ENCODE results near the gene LPGAT1.

Gene LPGAT1

DNA sequence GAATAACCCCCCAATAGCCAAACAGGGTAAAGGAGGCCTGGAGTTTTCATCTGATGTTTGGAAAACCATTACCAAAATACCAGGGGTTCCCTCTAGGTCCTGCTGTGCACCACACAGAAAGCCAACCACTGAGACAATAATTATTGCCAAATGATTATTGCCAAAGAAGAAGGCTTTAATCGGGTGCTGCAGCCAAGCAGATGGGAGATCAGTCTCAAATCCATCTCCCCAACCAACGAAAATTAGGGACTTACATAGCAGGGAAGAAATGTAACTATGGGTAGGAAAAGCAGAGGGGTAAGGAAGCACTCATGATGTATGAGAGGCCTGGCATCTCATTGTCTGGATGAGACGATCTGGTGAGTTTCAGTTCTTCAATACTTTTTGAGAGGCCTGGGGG, 28.8 kb upstream of the LPGAT1 start:
- H3K4me3 ChIP-seq = no peak overlapping the region
- no peaks in the 10 kb centered on the region for H3K36me3 ChIP-seq (ENCODE audit: insufficient read depth, low read length)
- TF ChIP-seq FOXP2 (optimal IDR thresholded peaks at IDR 0.05; ENCODE audit: control extremely low read depth, extremely low read length, insufficient read depth) (no peak), POLR2AphosphoS5 (IDR thresholded peaks at IDR 0.05; ENCODE audit: borderline replicate concordance, low read depth, low read length) (no peak), EZH2 (IDR thresholded peaks at IDR 0.05) (no peak)
- H3K27ac ChIP-seq = no peak overlapping the region
- H3K9ac ChIP-seq (ENCODE audit: insufficient read length) = no peak overlapping the region
- H3K9me3 ChIP-seq (ENCODE audit: low read depth, low read length) = peaks cover 3% of the 10 kb centered on the region; the same call in 1 of the 2 replicates
- no peak for DNase-seq (ENCODE audit: low read depth, low spot score)

DNA sequence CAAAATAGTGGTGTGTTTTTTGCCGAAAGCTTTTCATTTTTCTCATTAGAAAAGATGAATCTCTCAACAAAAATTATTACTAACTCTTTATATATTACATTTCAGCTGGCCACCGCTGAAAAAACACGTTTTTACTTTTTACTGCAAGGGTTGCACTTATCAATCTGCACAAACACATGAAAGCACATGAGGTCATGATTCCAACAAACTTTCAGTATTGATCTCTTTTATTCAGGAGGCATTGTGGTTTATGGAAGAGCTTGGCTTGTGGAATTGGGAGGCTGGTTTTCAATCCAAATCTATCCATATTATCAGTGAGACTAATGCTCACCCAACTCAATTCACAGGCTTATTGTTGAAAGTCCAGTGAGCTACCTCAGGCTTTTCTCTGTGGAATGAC, 20.6 kb upstream of the LPGAT1 start:
- H3K9me3 ChIP-seq (ENCODE audit: low read depth, low read length) = no peaks in the 10 kb centered on the region
- no peaks in the 10 kb centered on the region for H3K36me3 ChIP-seq (ENCODE audit: insufficient read depth, low read length)
- no peak overlapping the region for H3K27ac ChIP-seq
- no peak overlapping the region for H3K4me3 ChIP-seq
- H3K9ac ChIP-seq (ENCODE audit: insufficient read length) = no peak overlapping the region
- no peak for DNase-seq (ENCODE audit: low read depth, low spot score)
- TF ChIP-seq EZH2 (IDR thresholded peaks at IDR 0.05) (no peak), POLR2AphosphoS5 (IDR thresholded peaks at IDR 0.05; ENCODE audit: borderline replicate concordance, low read depth, low read length) (no peak), FOXP2 (optimal IDR thresholded peaks at IDR 0.05; ENCODE audit: control extremely low read depth, extremely low read length, insufficient read depth) (no peak)

GRCh38 chr1:211843507-211844298, 13.1 kb upstream of the LPGAT1 start:
- TF ChIP-seq POLR2AphosphoS5 (IDR thresholded peaks at IDR 0.05; ENCODE audit: borderline replicate concordance, low read depth, low read length) = no peak
- TF ChIP-seq EZH2 (IDR thresholded peaks at IDR 0.05) = no peak
- TF ChIP-seq FOXP2 (optimal IDR thresholded peaks at IDR 0.05; ENCODE audit: control extremely low read depth, extremely low read length, insufficient read depth) = no peak
- no peak overlapping the region for H3K9ac ChIP-seq (ENCODE audit: insufficient read length)

DNA sequence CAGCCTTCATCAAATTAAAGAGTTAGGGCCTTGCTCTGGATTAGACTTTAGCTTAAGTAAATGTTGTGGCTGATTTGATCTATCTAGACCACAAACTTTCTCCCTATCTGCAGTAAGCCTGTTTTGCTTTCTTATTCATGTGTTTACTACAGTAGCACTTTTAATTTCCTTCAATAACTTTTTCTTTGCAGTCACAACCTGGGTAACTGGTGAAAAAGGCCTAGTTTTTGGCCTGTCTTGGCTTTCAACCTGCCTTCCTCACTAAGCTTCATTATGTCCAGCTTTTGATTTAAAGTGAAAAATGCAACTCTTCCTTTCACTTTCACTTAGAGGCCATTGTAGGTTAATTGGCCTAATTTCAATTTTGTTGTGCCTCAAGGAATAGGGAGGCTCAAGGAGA, 12.5 kb upstream of the LPGAT1 start:
- Histone ChIP-seq H3K9ac (ENCODE audit: insufficient read length) (no peak overlapping the region), H3K27ac (no peak overlapping the region), H3K9me3 (ENCODE audit: low read depth, low read length) (no peaks in the 10 kb centered on the region), H3K36me3 (ENCODE audit: insufficient read depth, low read length) (no peaks in the 10 kb centered on the region), H3K4me3 (no peak overlapping the region)
- TF ChIP-seq EZH2 (IDR thresholded peaks at IDR 0.05) (no peak), FOXP2 (optimal IDR thresholded peaks at IDR 0.05; ENCODE audit: control extremely low read depth, extremely low read length, insufficient read depth) (no peak), POLR2AphosphoS5 (IDR thresholded peaks at IDR 0.05; ENCODE audit: borderline replicate concordance, low read depth, low read length) (no peak)
- no peak for DNase-seq (ENCODE audit: low read depth, low spot score)

More at GRCh38 chr1:211843507-211844298, 13.1 kb upstream of the LPGAT1 start:
- no peak overlapping the region for H3K4me3 ChIP-seq
- H3K27ac ChIP-seq = no peak overlapping the region
- no peak for DNase-seq (ENCODE audit: low read depth, low spot score)
- H3K9me3 ChIP-seq (ENCODE audit: low read depth, low read length) = no peaks in the 10 kb centered on the region
- no peaks in the 10 kb centered on the region for H3K36me3 ChIP-seq (ENCODE audit: insufficient read depth, low read length)

DNA sequence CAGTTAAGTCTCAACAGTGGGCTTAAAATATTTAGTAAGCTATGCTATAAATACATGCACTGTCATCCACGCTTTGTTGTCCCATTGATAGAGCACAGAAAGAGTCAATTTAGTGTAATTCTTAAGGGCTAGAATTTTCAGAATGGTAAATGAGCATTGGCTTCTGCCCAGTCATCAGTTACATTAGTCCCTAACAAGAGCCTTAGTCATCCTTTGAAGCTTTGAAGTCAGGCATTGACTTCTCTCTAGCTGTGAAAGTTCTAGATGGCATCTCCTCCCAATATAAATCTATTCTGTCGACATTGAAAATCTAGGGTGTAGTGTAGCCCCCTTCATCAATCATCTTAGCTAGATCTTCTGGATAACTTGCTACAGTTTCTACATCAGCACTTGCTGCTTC, 12.0 kb upstream of the LPGAT1 start:
- Histone ChIP-seq H3K36me3 (ENCODE audit: insufficient read depth, low read length) (no peaks in the 10 kb centered on the region), H3K27ac (no peak overlapping the region), H3K4me3 (no peak overlapping the region), H3K9ac (ENCODE audit: insufficient read length) (no peak overlapping the region), H3K9me3 (ENCODE audit: low read depth, low read length) (no peaks in the 10 kb centered on the region)
- TF ChIP-seq POLR2AphosphoS5 (IDR thresholded peaks at IDR 0.05; ENCODE audit: borderline replicate concordance, low read depth, low read length) = no peak
- DNase-seq (ENCODE audit: low read depth, low spot score) = no peak

GRCh38 chr1:211839106-211839505, 8.5 kb upstream of the LPGAT1 start:
- Histone ChIP-seq H3K36me3 (ENCODE audit: insufficient read depth, low read length) (no peaks in the 10 kb centered on the region), H3K9ac (ENCODE audit: insufficient read length) (no peak overlapping the region), H3K4me3 (no peak overlapping the region), H3K27ac (no peak overlapping the region), H3K9me3 (ENCODE audit: low read depth, low read length) (no peaks in the 10 kb centered on the region)
- TF ChIP-seq POLR2AphosphoS5 (IDR thresholded peaks at IDR 0.05; ENCODE audit: borderline replicate concordance, low read depth, low read length) (no peak), FOXP2 (optimal IDR thresholded peaks at IDR 0.05; ENCODE audit: control extremely low read depth, extremely low read length, insufficient read depth) (no peak), EZH2 (IDR thresholded peaks at IDR 0.05) (no peak)
- DNase-seq (ENCODE audit: low read depth, low spot score) = no peak

- no peaks in the 10 kb centered on the region for H3K36me3 ChIP-seq (ENCODE audit: insufficient read depth, low read length)
- H3K27ac ChIP-seq = no peak overlapping the region
- no peak overlapping the region for H3K9ac ChIP-seq (ENCODE audit: insufficient read length)
- no peak overlapping the region for H3K4me3 ChIP-seq
- no peaks in the 10 kb centered on the region for H3K9me3 ChIP-seq (ENCODE audit: low read depth, low read length)
- TF ChIP-seq POLR2AphosphoS5 (IDR thresholded peaks at IDR 0.05; ENCODE audit: borderline replicate concordance, low read depth, low read length) (no peak), FOXP2 (optimal IDR thresholded peaks at IDR 0.05; ENCODE audit: control extremely low read depth, extremely low read length, insufficient read depth) (no peak), EZH2 (IDR thresholded peaks at IDR 0.05) (no peak)
- DNase-seq (ENCODE audit: low read depth, low spot score) = no peak
Measured at GRCh38 chr1:211833174-211833820, 2.7 kb upstream of the LPGAT1 start.

GRCh38 chr1:211832661-211833060, 2.1 kb upstream of the LPGAT1 start:
- Histone ChIP-seq H3K27ac (no peak overlapping the region), H3K9ac (ENCODE audit: insufficient read length) (no peak overlapping the region), H3K4me3 (no peak overlapping the region), H3K36me3 (ENCODE audit: insufficient read depth, low read length) (no peaks in the 10 kb centered on the region), H3K9me3 (ENCODE audit: low read depth, low read length) (no peaks in the 10 kb centered on the region)
- TF ChIP-seq FOXP2 (optimal IDR thresholded peaks at IDR 0.05; ENCODE audit: control extremely low read depth, extremely low read length, insufficient read depth) = no peak
- TF ChIP-seq EZH2 (IDR thresholded peaks at IDR 0.05) = no peak
- no peak for TF ChIP-seq POLR2AphosphoS5 (IDR thresholded peaks at IDR 0.05; ENCODE audit: borderline replicate concordance, low read depth, low read length)
- no peak for DNase-seq (ENCODE audit: low read depth, low spot score)
